Esophagus (tissue), 2 donors: ENCODE data around the gene ENPP1. TPM values are rescaled to one million over a fixed set of nuclear protein-coding genes. Genes with fewer than 3 reads are reported as not detected.
"Not testable (repeated sequence)": the region's sequence is repeated elsewhere in the genome, so short reads cannot be mapped to it uniquely, and the experiment has no call there.

ENCODE experiments used
- H3K27ac ChIP-seq, 2 donors: one replicate each; pipeline ENCODE4 v1.5.1; 2013; ENCODE audit warnings: low read depth in 2 of 2, mild to moderate bottlenecking in 2 of 2, inconsistent platforms in 1 of 2, low read length in 1 of 2, moderate library complexity in 1 of 2
- H3K27me3 ChIP-seq, 2 donors: one replicate each; pipeline ENCODE4 v1.6.1; 2013; ENCODE audit warnings: low read length in 2 of 2, control low read depth in 1 of 2, mild to moderate bottlenecking in 1 of 2; ENCODE audit not compliant: insufficient read depth in 2 of 2, control insufficient read depth in 1 of 2
- H3K36me3 ChIP-seq, 2 donors: one replicate each; pipeline ENCODE4 v1.6.1; 2013; ENCODE audit warnings: low read length in 1 of 2; ENCODE audit not compliant: control insufficient read depth in 2 of 2, insufficient read depth in 2 of 2
- H3K4me1 ChIP-seq, 2 donors: one replicate each; pipeline ENCODE4 v1.6.1; 2013; ENCODE audit warnings: low read length in 1 of 2; ENCODE audit not compliant: control insufficient read depth in 2 of 2, insufficient read depth in 2 of 2
- H3K4me3 ChIP-seq, 2 donors: one replicate each; pipeline ENCODE4 v1.5.1; 2013; ENCODE audit warnings: low read length in 2 of 2, mild to moderate bottlenecking in 2 of 2, low read depth in 1 of 2, moderate library complexity in 1 of 2
- H3K9me3 ChIP-seq, 2 donors: one replicate each; pipeline ENCODE4 v1.6.1; 2013; ENCODE audit warnings: mild to moderate bottlenecking in 2 of 2, low read depth in 1 of 2, low read length in 1 of 2, moderate library complexity in 1 of 2; ENCODE audit not compliant: control insufficient read depth in 2 of 2, insufficient read depth in 1 of 2
- WGBS, 2 donors: extraction: QIAGEN DNeasy Blood & Tissue Kit; methylation state at CpG; one replicate each; pipeline ENCODE4 v1.1.7; 2013; 5-methylcytosine and 5-hydroxymethylcytosine counted together
- polyA plus RNA-seq, 2 donors: library from polyadenylated mRNA; stranded (reverse); fragments of 200-250 nt; gene quantifications; one replicate each; pipeline ENCODE4 v1.2.3, GENCODE V29; 2013
- donor health status: healthy with polysubstance abuse.
- donor health status: Bipolar disorder and iron deficiency.

The ENPP1 gene
- polyA plus RNA-seq, 2 donors: 0.84 to 2.8 TPM

GRCh38 chr6:131854803-131855202, 47.0 kb downstream of the ENPP1 start:
- no peak overlapping the region for H3K27ac ChIP-seq
- H3K27me3 ChIP-seq: no peaks in the 10 kb centered on the region
- H3K36me3 ChIP-seq: no peaks in the 10 kb centered on the region
- no peaks in the 10 kb centered on the region for H3K4me1 ChIP-seq
- H3K4me3 ChIP-seq: no peak overlapping the region
- 85 to 86% methylated on average over 2 of the region's 2 CpGs for WGBS, 2 donors
- no peaks in the 10 kb centered on the region for H3K9me3 ChIP-seq

GRCh38 chr6:131858765-131859415, 51.1 kb downstream of the ENPP1 start:
- no peak overlapping the region for H3K4me3 ChIP-seq
- no peaks in the 10 kb centered on the region for H3K36me3 ChIP-seq
- no peaks in the 10 kb centered on the region for H3K4me1 ChIP-seq
- H3K27me3 ChIP-seq: no peaks in the 10 kb centered on the region
- 26 to 27% methylated on average over 2 of the region's 2 CpGs for WGBS, 2 donors
- no peaks in the 10 kb centered on the region for H3K9me3 ChIP-seq
- no peak overlapping the region for H3K27ac ChIP-seq

GRCh38 chr6:131859658-131860057, 51.8 kb downstream of the ENPP1 start:
- H3K4me3 ChIP-seq, H3K27me3 ChIP-seq, H3K9me3 ChIP-seq, H3K36me3 ChIP-seq, H3K4me1 ChIP-seq, H3K27ac ChIP-seq: not testable (repeated sequence)
- WGBS, 2 donors: 89 to 93% methylated on average over 5 of the region's 5 CpGs

- Histone ChIP-seq H3K27ac (no peak overlapping the region), H3K27me3 (no peaks in the 10 kb centered on the region), H3K36me3 (no peaks in the 10 kb centered on the region), H3K9me3 (no peaks in the 10 kb centered on the region), H3K4me1 (no peaks in the 10 kb centered on the region), H3K4me3 (no peak overlapping the region)
- 83 to 95% methylated on average over 1 of the region's 1 CpG for WGBS, 2 donors
Measured at GRCh38 chr6:131861381-131861780, 53.6 kb downstream of the ENPP1 start.

GRCh38 chr6:131862476-131862875, 54.7 kb downstream of the ENPP1 start:
- WGBS, 2 donors: 85 to 86% methylated on average over 5 of the region's 5 CpGs
- Histone ChIP-seq H3K4me3 (no peak overlapping the region), H3K4me1 (no peaks in the 10 kb centered on the region), H3K27me3 (no peaks in the 10 kb centered on the region), H3K9me3 (no peaks in the 10 kb centered on the region), H3K36me3 (no peaks in the 10 kb centered on the region), H3K27ac (no peak overlapping the region)

GRCh38 chr6:131867744-131868143, 59.9 kb downstream of the ENPP1 start:
- Histone ChIP-seq H3K4me3 (no peak overlapping the region), H3K36me3 (no peaks in the 10 kb centered on the region), H3K27me3 (no peaks in the 10 kb centered on the region), H3K27ac (no peak overlapping the region), H3K4me1 (no peaks in the 10 kb centered on the region), H3K9me3 (no peaks in the 10 kb centered on the region)
- WGBS, 2 donors: 56 to 78% methylated on average over 1 of the region's 1 CpG

GRCh38 chr6:131868836-131869235, 61.0 kb downstream of the ENPP1 start:
- 91 to 96% methylated on average over 3 of the region's 3 CpGs for WGBS, 2 donors

GRCh38 chr6:131875647-131876046, 67.8 kb downstream of the ENPP1 start:
- WGBS, 2 donors: 40 to 74% methylated on average over 1 of the region's 1 CpG
- Histone ChIP-seq H3K9me3 (no peaks in the 10 kb centered on the region), H3K4me1 (no peaks in the 10 kb centered on the region), H3K36me3 (peaks cover 0 to 3% of the 10 kb centered on the region in 2 donors), H3K4me3 (no peak overlapping the region), H3K27me3 (no peaks in the 10 kb centered on the region), H3K27ac (no peak overlapping the region)

More at GRCh38 chr6:131868836-131869235, 61.0 kb downstream of the ENPP1 start:
- no peak overlapping the region for H3K4me3 ChIP-seq
- no peaks in the 10 kb centered on the region for H3K4me1 ChIP-seq
- H3K9me3 ChIP-seq: no peaks in the 10 kb centered on the region
- no peak overlapping the region for H3K27ac ChIP-seq
- H3K36me3 ChIP-seq: no peaks in the 10 kb centered on the region
- no peaks in the 10 kb centered on the region for H3K27me3 ChIP-seq

GRCh38 chr6:131876545-131876944, 68.7 kb downstream of the ENPP1 start:
- no peaks in the 10 kb centered on the region for H3K27me3 ChIP-seq
- H3K4me3 ChIP-seq: no peak overlapping the region
- H3K9me3 ChIP-seq: no peaks in the 10 kb centered on the region
- no peak overlapping the region for H3K27ac ChIP-seq
- H3K4me1 ChIP-seq: no peaks in the 10 kb centered on the region
- H3K36me3 ChIP-seq: peaks cover 0 to 3% of the 10 kb centered on the region in 2 donors

- Histone ChIP-seq H3K9me3 (no peaks in the 10 kb centered on the region), H3K27me3 (no peaks in the 10 kb centered on the region), H3K4me3 (no peak overlapping the region), H3K36me3 (peaks cover 0 to 3% of the 10 kb centered on the region in 2 donors), H3K4me1 (no peaks in the 10 kb centered on the region), H3K27ac (no peak overlapping the region)
- 90 to 91% methylated on average over 4 of the region's 4 CpGs for WGBS, 2 donors
Measured at GRCh38 chr6:131877999-131878789, 70.4 kb downstream of the ENPP1 start.
